NCI-H187 (cell line): ENCODE data around the gene GNRHR.
"Not testable (repeated sequence)": the region's sequence is repeated elsewhere in the genome, so short reads cannot be mapped to it uniquely, and the experiment has no call there.

ENCODE experiments used
- DNase-seq, 2 experiments: peaks; one replicate each; lab custom pipeline; 2025; lab: John Stamatoyannopoulos, UW

GNRHR gene

DNA sequence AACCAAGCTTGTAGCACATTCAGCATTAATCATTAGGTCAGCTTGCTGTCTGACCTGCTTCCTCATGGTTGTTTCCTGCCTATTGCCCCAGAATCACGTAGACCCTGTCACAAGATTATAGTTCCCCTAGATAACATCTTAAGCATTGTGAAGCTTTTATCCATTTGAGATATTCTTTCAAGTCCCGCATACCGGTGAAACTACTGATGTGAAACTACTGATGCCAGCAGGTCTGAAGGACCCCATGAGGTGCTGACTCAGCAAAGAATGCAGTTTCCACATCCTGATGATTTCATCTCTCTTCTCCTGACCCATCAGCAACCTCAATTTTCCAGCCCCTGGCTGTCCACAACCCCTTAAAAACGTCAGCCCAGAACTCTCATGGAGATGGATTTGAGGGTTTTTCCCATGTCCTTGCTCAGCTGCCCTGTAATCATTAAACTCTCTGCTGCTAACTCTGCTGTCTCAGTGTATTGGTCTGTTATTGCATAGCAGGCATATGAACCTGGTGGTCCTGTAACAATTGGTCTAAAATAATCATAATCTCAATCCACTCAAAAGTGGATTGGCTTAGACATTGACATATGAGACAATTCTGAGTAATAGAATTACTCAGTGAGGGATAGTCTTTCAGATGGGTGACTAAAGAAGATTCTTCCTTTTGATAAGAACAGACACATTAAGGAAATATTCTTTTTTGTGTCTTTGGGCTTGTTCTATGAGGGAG is 26.9 kb downstream of the GNRHR start:
- DNase-seq: no peak

DNA sequence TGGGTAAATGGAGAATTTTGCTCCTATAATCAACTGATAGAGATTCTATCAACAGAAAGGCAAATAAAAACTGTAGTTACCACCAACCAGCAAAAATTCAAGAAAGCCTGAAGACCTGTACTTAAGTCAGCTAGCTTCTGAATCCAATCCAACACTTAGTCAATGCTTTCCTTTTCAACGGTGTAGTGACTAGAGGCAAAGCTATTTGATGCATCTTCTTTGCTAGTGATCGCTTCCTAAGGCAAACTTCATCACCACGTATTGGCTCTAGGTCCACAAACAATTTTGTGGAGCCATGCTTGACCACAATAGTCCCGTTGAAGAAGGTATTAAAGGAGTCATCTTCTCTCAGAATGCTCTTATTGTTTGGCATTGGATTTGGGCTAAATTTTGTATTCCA is 28.2 kb downstream of the GNRHR start:
- no peak for DNase-seq

DNA sequence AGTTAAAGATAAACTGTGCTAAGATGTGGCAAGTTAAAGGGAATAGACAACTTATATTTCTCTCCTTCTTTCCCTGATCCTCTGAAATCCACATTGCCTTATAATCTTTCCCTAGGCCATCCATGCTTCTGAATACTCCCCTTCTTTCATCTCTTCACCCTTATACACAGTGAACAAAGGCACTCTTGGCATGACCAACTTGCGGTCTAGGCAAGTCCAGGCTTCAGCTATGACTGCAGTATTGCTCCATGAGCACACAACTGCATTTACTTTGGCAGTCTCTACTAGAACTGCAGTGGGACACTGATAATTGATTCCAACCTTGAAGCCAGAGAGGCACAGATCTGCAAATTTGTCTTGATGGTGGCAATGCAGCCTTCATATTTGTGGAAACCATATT is 29.1 kb downstream of the GNRHR start:
- DNase-seq: no peak

DNA sequence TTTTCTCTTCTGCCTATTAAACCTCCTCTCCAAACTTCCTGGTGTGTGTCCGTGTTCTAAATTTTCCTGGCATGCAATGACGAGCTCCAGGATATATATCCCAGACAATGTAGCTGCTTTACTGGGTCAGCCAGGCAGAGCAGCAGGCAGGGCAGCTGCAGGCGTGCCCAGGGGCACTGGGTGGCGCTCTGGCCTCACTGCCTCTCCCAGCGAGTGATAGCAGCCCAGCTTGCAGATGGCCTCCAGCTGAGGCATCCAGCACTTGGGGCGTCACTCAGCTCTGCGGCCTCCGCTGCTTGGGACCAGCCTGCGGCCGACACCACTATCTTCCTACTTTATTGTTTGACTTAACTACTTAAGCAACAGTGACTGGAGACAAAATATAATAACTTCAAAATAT is 30.2 kb downstream of the GNRHR start:
- no peak for DNase-seq

DNA sequence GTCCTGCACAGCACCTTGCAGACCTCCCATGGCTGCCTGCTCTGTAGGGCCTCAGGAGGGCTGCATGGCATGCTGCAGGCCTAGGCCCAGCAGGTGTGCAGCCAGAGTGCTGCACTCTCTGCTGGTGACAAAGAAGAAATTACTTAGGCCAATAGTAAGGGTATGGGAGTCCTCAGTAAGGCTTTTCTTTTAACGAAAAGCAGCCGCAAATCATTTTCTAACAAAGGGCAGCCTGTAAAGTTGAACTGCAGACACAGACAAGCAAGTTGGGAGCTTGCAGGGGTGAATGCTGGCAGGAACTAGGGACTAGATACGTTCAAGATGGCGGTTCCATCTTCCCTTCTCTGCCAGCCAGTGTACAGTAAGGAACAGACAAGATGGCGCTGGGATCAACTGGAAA is 30.8 kb downstream of the GNRHR start:
- no peak for DNase-seq

DNA sequence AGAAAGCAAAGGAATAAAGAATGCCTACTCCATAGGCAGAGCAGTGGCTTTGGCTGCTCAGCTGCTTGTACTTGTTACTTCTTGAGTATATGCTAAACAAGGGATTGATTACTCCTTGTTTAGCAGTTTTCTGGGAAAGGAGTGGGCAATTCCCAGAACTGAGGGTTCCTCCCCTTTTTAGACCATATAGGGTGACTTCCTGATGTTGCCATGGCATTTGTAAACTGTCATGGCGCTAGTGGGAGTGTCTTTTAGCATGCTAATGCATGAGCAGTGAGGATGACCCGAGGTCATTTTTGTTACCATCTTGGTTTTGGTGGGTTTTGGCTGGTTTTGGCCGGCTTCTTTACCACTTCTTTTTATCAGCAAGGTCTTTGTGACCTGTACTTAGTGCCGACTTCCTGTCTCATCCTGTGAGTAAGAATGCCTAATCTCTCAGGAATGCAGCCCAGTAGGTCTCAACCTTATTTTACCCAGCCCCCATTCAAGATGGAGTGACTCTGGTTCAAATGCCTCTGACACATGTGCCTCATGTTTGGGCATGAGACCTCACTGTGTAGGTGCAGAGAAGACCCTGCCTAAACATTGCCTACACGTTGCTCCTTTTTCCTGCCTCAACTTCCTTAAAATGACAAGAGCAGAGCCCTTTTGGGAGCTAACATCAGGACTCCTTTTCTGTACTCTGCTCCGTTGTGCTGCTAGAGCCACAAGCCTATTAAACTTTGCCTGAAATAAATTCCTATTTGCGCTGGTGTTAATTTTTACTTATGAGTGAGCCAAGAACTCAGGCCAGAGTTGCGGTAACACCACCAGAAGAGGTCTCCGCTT is 32.2 kb downstream of the GNRHR start:
- DNase-seq: no peak

DNA sequence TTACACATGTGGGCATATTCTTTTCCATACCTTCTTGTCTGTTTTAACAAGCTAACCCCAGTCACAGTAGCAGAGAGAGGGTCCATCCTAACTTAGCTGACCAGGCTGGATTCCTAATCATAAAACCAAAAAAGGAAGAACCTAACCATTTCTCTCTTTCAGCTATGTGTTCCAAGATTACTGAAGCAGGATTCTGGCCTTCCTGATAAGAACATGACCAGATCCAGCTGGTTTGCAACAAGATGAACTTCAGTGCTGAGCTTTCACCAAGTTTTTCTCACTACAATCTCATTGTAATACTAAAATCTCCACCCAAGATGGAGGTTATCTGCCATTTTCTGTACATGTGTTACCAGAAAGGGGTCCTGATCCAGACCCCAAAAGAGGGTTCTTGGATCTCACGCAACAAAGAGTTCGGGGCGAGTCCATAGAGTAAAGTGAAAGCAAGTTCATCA is 32.8 kb downstream of the GNRHR start:
- DNase-seq: no peak

DNA sequence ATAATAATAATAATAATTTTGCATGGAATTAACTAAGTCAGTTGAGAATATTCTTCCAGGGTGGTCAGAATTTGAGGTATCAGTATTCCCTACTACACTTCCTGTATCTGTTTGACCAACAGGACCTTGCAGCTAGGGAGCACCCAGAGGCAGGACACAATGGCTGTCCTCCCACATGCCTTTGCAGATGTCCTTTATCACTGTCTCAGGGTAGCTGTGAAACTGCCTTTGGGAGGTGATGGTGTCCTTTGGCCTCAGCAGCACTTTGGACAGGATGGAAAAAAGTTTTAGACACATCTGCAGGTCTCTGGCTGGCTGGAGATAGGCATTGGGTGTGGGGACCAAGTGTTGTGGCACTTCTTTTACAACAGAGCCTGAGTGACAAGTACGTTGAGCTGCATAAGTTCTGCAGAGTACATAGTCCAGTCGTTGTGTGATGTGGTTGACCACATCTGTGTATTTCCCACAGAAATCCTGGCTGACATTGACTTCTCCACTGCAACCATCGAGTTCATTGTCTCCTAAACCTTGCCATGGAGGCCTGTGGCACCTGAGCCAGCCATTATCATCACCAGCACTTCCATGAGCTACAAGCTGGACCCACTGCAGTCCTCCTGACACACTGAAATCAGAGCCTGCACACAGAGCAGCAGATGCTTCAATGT is 34.1 kb downstream of the GNRHR start:
- no peak for DNase-seq

DNA sequence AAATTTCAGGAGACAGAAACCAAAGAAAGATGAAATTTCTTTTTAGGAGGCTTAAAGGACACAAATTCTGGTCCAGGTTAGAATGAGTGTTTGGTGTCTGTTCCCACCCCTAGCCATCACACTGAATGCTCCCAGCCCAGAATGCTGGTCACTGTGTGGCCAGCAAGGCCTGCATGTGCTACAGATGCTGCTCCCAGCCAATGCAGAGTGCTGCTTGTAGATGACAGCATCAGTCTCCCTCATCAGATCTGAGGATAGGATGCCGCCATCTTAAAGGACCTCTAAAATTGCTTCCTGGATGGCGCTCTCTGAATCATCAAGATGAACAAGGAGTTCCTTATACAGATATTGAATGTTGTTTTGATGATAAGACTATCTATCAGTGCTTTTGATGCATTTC is 35.3 kb downstream of the GNRHR start:
- DNase-seq: no peak

DNA sequence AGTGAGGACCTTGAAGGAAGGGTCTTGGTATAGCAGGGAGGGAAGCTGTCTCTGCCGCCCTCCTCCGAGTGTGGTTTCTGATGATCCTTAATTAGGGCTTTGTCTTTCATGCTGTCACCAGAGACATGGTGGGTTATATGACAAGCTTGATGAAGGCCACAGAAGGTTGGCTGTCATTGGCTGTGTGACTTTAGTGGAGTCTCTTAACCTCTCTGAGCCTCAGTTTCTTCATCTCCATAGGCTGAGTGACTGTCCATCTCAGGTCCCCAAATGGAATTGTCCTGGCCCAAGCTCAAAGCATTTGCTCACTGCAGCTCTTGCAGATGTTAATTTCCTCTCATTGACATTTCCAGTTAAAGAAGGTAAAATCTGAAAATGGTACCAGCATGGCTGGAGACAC is 36.6 kb downstream of the GNRHR start:
- no peak for DNase-seq

DNA sequence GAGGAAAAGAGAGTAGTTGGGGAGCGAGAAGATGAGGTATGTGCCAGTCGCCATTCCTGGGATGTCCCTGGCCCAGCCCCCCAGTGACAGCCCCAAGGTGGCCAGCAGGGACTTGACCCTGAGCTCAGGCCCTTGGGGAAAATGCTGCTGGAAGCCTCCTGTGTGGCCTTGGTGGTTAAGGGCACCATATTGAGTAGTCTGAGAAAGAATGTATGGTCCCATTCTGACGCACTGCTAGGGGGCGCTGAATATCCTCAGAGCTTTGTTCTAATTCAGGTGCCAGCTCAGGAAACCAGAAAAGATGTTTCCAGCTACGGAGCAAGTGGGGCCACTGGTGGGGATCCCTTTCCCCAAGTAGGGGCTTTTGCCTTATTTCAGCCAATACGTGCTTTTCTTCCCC is 39.2 kb downstream of the GNRHR start:
- no peak for DNase-seq

DNA sequence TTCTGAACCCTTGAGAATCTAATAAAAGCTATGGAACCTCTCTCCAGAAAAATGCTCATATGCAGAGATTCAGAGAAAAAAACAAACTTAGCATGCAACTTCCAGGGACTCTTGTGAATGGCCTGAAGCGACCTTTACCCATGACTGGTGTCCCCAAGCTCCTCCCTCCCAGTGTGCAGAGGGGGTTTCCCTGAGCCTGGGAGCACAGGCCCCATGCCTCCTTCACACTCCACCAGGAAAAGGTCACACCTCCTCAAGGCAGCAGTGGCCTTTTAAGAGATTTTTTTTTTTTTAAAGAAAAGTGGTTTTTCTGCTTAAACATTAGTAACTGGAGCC is 40.0 kb downstream of the GNRHR start:
- DNase-seq: no peak

DNA sequence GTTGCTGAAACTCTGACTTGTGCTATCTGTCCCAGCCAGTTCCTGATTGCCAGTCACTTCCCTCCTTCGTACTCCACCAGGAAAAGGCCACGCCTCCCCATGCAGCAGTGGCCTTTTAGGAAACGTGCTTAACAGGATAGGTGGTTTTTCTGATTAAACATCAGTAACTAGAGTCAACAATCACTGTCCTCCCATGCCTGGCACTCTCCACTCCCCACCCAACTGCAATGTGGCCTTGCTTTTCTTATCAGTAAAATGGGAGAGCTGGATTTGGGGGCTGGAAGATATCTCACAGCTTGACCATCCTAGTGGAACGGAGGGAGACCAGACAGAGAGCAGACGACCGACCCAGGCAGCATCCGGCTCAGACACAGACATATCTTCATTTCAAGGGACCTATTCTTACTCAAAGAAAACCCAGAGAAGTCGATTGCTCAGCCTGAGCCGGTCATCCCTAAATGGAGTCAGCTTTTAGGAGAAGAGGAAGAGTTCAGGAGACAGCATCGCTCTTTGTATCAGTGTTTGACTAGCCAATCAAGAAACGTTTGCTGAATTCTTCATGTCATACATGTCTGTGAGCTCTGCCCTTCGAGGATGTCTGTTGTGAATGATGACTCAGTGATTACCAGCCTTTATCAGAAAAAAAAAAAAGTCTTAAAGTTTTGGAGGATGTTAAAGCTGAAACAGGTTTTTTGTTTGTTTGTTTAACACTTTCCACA is 40.5 kb downstream of the GNRHR start:
- no peak for DNase-seq

DNA sequence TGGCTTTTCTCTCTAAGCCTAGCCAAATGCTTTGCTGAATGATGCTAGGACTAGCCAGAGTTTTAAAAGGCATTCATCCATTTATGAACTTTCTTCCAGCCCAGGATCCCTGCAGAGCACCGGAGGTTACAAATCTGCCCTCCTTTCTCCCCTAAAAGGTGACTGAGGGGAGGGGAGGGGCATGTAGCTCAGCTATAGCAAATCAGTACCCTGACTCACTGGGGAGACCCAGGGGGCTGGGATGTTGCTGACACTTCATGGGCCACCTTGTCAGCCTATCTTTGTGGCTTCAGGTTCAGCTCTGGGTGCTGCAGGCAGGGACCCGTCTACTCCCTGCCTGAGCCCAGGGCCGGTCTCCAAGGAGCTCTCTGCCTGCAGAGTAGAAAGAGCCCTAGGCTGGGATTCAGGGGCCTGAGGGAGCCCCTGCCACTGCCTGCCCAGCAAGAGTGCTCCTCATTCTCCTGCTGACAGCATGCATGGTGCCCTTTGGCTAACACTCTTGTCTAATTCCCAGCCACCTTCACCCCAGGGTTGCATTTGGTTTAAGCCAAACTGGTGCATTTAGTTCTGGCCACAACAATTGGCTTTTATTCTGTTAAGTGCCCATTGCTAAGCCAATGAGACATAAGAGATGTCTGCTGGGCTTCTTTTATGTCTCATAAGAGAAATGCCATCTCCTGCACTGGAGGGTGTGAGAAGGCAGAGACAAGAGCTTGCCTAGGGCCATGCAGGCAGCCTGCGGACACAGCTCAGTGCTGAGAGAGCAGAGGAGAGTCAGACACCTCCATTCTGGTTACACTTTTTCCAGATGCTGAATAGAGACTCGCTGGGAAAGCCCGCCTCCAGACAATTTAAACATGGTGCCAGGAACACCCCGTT is 41.3 kb downstream of the GNRHR start:
- no peak for DNase-seq

DNA sequence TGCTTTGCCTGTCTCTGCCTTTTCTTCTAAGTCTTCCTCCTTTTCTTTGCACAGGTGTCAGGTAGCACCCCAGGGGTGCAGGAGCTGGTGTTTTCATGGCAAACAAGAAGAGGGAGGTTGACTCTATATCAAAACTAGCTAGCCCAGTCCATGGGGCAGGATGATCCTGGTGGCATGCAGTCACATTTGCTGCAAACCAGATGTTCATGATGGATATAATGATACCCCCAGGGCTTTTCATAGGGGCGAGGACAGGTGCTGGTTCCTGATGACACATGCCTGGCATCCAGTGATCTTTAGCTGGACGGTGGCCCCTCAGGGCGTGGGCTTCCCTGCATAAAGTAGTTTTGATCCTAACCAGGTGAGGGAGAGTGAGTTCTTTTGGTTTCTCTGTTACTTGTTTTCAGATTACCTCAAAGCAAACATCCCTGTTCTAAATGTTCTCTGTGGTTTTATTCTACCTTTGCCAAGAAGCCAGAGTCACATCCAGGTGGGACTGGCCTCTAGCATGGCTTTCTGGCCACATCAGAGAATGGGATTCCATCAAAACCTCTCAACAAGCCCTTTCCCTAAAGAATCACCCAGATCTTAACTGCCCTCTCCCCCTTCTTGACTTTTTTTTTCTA is 42.1 kb downstream of the GNRHR start:
- no peak for DNase-seq

DNA sequence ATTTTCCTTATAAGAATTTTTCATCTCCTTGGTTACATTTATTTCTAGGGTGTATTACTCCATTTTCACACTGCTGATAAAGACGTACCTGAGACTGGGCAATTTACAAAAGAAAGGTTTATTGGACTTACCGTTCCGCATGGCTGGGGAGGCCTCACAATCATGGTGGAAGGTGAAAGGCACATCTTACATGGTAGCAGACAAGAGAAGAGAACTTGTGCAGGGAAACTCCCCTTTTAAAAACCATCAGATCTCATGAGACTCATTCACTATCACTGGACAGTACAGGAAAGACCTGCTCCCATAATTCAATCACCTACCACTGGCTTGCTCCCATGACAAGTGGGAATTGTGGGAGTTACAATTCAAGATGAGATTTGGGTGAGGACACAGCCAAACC is 47.5 kb downstream of the GNRHR start:
- DNase-seq: not testable (repeated sequence)

DNA sequence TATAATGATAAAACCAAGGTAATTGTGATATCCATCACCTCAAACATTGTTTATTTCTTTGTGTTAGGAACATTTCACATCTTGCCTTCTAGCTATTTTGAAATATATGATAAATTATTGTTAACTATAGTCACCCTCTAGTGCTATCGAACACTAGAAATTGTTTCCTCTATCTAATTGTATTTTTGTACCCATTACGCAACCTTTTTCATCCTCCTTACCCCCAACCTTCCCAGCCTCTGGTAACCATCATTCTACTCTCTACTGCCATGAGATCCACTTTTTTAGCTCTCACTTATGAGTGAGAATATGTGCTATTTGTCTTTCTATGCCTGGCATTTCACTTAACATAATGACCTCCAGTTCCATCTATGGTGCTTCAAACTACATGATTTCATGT is 49.3 kb downstream of the GNRHR start:
- DNase-seq: no peak

DNA sequence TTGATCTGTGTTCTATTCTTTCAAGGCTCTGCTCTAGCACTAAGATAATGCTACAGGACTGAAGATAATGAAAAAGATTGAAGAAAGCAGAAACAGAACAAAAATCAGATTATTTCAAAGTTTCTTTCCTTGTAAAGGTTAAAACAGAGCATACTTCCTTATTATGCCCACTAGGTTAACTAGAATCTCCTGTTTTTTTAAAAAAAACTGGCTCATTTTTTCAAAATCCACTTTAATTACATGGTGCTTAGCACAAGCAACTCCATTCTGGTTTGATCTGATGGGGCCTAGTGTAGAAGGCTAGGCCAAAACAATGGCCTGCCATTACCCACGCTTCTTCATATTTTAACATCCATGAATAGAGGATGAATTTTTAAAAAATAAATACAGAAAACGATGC is 52.0 kb downstream of the GNRHR start:
- no peak for DNase-seq

DNA sequence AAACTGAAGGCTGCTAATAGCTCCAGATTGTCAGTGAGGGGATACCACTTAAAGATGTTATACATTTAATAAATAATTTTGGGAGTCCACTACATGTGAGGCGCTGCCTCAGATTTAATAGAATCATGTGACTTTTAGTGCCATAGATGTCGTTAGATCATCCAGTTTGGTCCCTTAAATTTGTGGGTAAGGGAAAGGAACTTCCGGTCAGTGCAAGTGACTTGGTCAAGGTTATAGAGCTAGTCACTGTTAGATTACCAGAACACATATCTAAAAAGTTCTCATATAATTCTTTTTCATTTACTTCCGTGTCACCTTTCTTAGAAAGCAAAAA is 52.7 kb downstream of the GNRHR start:
- no peak for DNase-seq

DNA sequence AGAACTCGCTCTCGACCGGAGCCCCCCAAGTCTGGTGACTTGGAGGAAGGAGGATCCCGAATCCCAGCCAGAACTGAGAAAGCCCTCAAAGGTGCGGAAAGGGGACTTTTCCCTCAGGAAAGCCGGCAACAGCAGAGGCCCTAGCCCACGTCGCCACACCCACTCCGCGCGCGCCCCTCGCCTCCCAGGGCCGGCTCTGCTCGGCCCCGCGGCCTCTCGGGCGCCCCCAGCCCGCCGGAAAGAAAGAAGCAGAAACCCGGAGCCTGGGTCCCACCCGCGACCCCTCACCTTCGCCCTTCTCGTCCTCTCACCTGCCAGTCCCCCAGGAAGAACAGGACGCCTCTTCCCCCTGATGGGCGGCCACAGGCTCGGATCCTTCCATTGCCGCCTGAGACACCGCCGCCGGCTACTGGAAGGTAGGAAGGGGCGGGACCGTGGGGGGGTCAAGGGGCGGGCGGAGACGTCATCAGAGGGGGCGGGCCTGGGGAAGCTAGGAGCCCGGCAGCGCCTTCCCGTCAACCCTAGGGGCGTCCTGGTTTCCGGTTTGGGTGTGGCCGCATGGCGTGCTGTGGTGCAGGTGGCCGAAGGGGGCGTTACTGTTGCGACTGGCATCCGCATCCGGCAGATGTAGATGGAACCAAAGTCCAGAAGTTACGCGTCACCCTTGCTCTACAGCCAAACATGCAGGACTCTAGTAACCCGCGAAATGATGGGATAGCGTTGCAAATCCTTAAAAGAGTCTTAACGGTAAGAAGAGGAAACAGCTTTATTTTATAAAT is 53.3 kb downstream of the GNRHR start, which contains the start of gene UBA6:
TSS of gene UBA6 (minus strand) at position 418 of the 779 bp plus-strand sequence. CDS start at position 382, 36 bp downstream.
- peak; percentile 91 to 96 for DNase-seq
